ENCODE data around the gene LRFN4. TPM values are rescaled to one million over a fixed set of nuclear protein-coding genes. Genes with fewer than 3 reads are reported as not detected.

LRFN4 gene
- total RNA-seq, 1 donor from 2014 or later: 36.2 TPM

GRCh38 chr11:66904561-66904960, 47.7 kb downstream of the LRFN4 start:
- Mint-ChIP-seq H3K27me3 (ENCODE audit: low read depth) (no peaks in the 10 kb centered on the region), H3K36me3 (ENCODE audit: low read depth) (peaks cover 3% of the 10 kb centered on the region), H3K27ac (ENCODE audit: unreplicated experiment) (no peak overlapping the region), H3K9me3 (no peaks in the 10 kb centered on the region), H3K4me1 (peaks cover 41% of the 10 kb centered on the region), H3K4me3 (no peak overlapping the region)
- DNase-seq (ENCODE audit: low read depth, low spot score): no peak
- TF ChIP-seq, protein P1, sequence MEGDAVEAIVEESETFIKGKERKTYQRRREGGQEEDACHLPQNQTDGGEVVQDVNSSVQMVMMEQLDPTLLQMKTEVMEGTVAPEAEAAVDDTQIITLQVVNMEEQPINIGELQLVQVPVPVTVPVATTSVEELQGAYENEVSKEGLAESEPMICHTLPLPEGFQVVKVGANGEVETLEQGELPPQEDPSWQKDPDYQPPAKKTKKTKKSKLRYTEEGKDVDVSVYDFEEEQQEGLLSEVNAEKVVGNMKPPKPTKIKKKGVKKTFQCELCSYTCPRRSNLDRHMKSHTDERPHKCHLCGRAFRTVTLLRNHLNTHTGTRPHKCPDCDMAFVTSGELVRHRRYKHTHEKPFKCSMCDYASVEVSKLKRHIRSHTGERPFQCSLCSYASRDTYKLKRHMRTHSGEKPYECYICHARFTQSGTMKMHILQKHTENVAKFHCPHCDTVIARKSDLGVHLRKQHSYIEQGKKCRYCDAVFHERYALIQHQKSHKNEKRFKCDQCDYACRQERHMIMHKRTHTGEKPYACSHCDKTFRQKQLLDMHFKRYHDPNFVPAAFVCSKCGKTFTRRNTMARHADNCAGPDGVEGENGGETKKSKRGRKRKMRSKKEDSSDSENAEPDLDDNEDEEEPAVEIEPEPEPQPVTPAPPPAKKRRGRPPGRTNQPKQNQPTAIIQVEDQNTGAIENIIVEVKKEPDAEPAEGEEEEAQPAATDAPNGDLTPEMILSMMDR (conservative IDR thresholded peaks at IDR 0.05): no peak

- peaks cover 44% of the 10 kb centered on the region for H3K4me1 Mint-ChIP-seq
Measured at GRCh38 chr11:66904981-66905521, 48.2 kb downstream of the LRFN4 start.

DNA sequence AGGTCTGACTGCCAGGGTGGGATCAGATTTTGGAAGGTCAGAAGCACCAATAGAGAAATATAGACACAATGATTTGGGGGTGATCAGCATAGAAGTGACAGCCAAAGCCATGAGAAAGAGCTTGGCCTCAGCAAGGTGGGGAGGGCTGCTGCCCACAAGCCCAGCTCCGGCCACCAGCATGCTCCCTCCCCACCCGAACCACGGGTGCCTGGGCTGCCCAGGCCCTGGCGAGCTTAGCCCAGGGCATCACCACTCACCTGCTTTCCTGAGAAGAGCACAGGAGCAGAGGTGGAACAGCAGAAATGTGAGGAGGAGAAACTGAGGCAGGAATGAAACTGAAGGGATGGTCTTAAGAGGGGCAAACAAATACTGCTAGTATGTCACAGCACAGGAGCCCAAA, 48.8 kb downstream of the LRFN4 start:
- Mint-ChIP-seq H3K4me1 (peaks cover 50% of the 10 kb centered on the region), H3K4me3 (no peak overlapping the region), H3K9me3 (no peaks in the 10 kb centered on the region), H3K27ac (ENCODE audit: unreplicated experiment) (peak overlapping the region; percentile 7), H3K27me3 (ENCODE audit: low read depth) (no peaks in the 10 kb centered on the region), H3K36me3 (ENCODE audit: low read depth) (peaks cover 3% of the 10 kb centered on the region)
- TF ChIP-seq, protein P1 (conservative IDR thresholded peaks at IDR 0.05): no peak
- DNase-seq (ENCODE audit: low read depth, low spot score): no peak

More at GRCh38 chr11:66904981-66905521, 48.2 kb downstream of the LRFN4 start:
- Mint-ChIP-seq H3K27ac (ENCODE audit: unreplicated experiment) (no peak overlapping the region), H3K9me3 (no peaks in the 10 kb centered on the region), H3K27me3 (ENCODE audit: low read depth) (no peaks in the 10 kb centered on the region), H3K36me3 (ENCODE audit: low read depth) (peaks cover 3% of the 10 kb centered on the region), H3K4me3 (no peak overlapping the region)
- TF ChIP-seq, protein P1 (conservative IDR thresholded peaks at IDR 0.05): no peak
- DNase-seq (ENCODE audit: low read depth, low spot score): no peak

DNA sequence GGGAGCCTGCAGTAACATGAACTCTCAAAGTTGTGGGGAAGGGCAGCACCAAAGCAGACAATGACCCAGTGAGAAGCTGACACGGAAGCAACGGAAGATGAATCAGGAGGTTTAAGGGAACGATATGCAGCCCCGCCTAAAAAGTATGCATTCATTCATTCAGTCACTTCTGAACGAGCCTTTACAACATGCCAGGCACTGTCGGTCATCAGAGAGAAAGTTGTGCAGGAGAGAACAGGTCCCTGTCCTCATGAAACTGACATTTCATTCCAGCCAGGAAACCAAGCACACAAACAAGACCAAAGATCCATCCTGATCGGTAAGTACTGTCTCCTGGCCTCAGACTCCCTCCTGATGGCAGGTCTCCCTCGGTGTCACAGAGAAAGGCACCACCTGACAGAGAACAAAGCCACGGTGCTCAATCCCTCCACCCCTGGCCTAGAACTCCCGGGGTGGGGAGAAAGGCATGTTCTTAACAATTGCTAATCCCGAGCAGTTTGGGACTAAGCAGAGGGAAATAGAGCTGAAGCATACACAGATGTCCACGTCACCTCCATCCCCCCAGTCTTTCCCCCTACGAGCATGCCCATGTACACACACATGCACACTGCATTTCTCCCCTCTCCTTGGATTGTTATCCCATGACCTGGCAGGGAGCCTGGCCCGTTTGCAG, 49.3 kb downstream of the LRFN4 start:
- Mint-ChIP-seq H3K4me1 (peaks cover 55% of the 10 kb centered on the region), H3K9me3 (no peaks in the 10 kb centered on the region), H3K27me3 (ENCODE audit: low read depth) (no peaks in the 10 kb centered on the region), H3K36me3 (ENCODE audit: low read depth) (peaks cover 3% of the 10 kb centered on the region), H3K27ac (ENCODE audit: unreplicated experiment) (peak overlapping the region; percentile 7), H3K4me3 (no peak overlapping the region)
- TF ChIP-seq, protein P1 (conservative IDR thresholded peaks at IDR 0.05): no peak
- no peak for DNase-seq (ENCODE audit: low read depth, low spot score)

GRCh38 chr11:66907751-66908630, 51.1 kb downstream of the LRFN4 start:
- Mint-ChIP-seq H3K27me3 (ENCODE audit: low read depth) (no peaks in the 10 kb centered on the region), H3K9me3 (no peaks in the 10 kb centered on the region), H3K36me3 (ENCODE audit: low read depth) (peaks cover 3% of the 10 kb centered on the region), H3K4me1 (peaks cover 71% of the 10 kb centered on the region), H3K27ac (ENCODE audit: unreplicated experiment) (peak overlapping the region; percentile 36), H3K4me3 (no peak overlapping the region)
- TF ChIP-seq, protein P1 (conservative IDR thresholded peaks at IDR 0.05): no peak
- no peak for DNase-seq (ENCODE audit: low read depth, low spot score)

Data from neural crest cell (in vitro differentiated cells).